GM12891 (cell line): Measurements from ENCODE around the gene SEPTIN2.

Source experiments
- POLR2A ChIP-seq: IDR thresholded peaks from 2 replicates; pipeline ENCODE4 v1.6.1; 2011; ENCODE audit warnings: low read depth, low read length, control low read depth
- POLR2AphosphoS5 ChIP-seq: IDR thresholded peaks from 2 replicates; pipeline ENCODE4 v1.6.1; 2011; ENCODE audit warnings: low read depth, low read length, control low read depth
- SPI1 ChIP-seq: IDR thresholded peaks from 2 replicates; pipeline ENCODE4 v1.6.1; 2011; ENCODE audit warnings: low read depth, low read length, control low read depth

- no peak for TF ChIP-seq POLR2A
- no peak for TF ChIP-seq POLR2AphosphoS5
- TF ChIP-seq SPI1 = no peak
These were observed 17.1 kb upstream of the SEPTIN2 start for GRCh38 chr2:241298673-241299072.
